GM18499 (cell line): Measurements from ENCODE around the gene GCDH.

Experiments used
- ATAC-seq: cut with Tn5 transposase; IDR thresholded peaks from one replicate; pipeline ENCODE4 v1.9.1; 2021; ENCODE audit warnings: moderate number of reproducible peaks; ENCODE audit not compliant: insufficient read depth, unreplicated experiment

GCDH gene

GRCh38 chr19:12937927-12938778, 47.2 kb downstream of the GCDH start, which contains the start of gene CALR:
CALR (plus strand) TSS chr19:12938609; CDS start chr19:12938680, 71 bp downstream.
- peak; percentile 64 for ATAC-seq

- ATAC-seq, result peak; percentile 9
These were observed 48.0 kb downstream of the GCDH start for GRCh38 chr19:12938779-12939601.

- ATAC-seq, result no peak
These were observed 49.0 kb downstream of the GCDH start for GRCh38 chr19:12939975-12940423.

GRCh38 chr19:12940897-12941296, 49.9 kb downstream of the GCDH start:
- no peak for ATAC-seq

- no peak for ATAC-seq
These were observed 52.6 kb downstream of the GCDH start for GRCh38 chr19:12943437-12944044.

- no peak for ATAC-seq
These were observed 53.2 kb downstream of the GCDH start for GRCh38 chr19:12944104-12944674.

GRCh38 chr19:12945479-12946091, 54.6 kb downstream of the GCDH start, which contains the start of gene RAD23A:
RAD23A (plus strand) TSS chr19:12945862; CDS start chr19:12945949, 87 bp downstream.
- ATAC-seq, result peak; percentile 57

GRCh38 chr19:12946092-12946721, 55.2 kb downstream of the GCDH start:
- ATAC-seq, result no peak

- no peak for ATAC-seq
These were observed 56.0 kb downstream of the GCDH start for GRCh38 chr19:12946731-12947496.

GRCh38 chr19:12947702-12948611, 57.0 kb downstream of the GCDH start:
- no peak for ATAC-seq

GRCh38 chr19:12948612-12949362, 57.8 kb downstream of the GCDH start:
- ATAC-seq, result no peak
